Bronchial epithelial cell (primary cell): Measurements from ENCODE around the gene MDM4. TPM values are rescaled to one million over a fixed set of nuclear protein-coding genes. Genes with fewer than 3 reads are reported as not detected.

Experiments used
- DNase-seq: peaks from one replicate; pipeline ENCODE4 v3.0.0-alpha.2; 2010; ENCODE audit warnings: low read depth
- FAIRE-seq: peaks from 2 replicates; lab custom pipeline; 2011; peaks lifted over from hg19 to GRCh38; lab: Jason Lieb, UNC
- H3K27me3 ChIP-seq: 2 replicates; pipeline ENCODE4 v1.5.1; 2011; ENCODE audit warnings: low read length; ENCODE audit not compliant: control insufficient read depth, insufficient read depth
- H3K36me3 ChIP-seq: 2 replicates; pipeline ENCODE4 v1.5.1; 2011; ENCODE audit warnings: low read length; ENCODE audit not compliant: control insufficient read depth, insufficient read depth
- H3K4me3 ChIP-seq: 2 replicates; pipeline ENCODE4 v1.5.1; 2011; ENCODE audit warnings: mild to moderate bottlenecking, low read depth, low read length, control low read depth
- CTCF ChIP-seq: IDR thresholded peaks from 2 replicates; pipeline ENCODE4 v1.5.1; 2011; ENCODE audit warnings: mild to moderate bottlenecking, moderate library complexity, low read length, control low read depth, inconsistent platforms; ENCODE audit not compliant: insufficient read depth, severe bottlenecking
- total RNA-seq: library from RNA; depleted of rRNA; stranded (reverse); fragments of >200 nt; gene quantifications from 2 replicates; pipeline ENCODE4 v1.2.1, GENCODE V29; 2014

MDM4 gene
- total RNA-seq, 1 donor from 2014 or later = 23.4 TPM

GRCh38 chr1:204545881-204546280 lies 29.7 kb downstream of the MDM4 start:
- no peaks in the 10 kb centered on the region for H3K27me3 ChIP-seq
- FAIRE-seq (no peak), DNase-seq (no peak)
- peaks cover 16% of the 10 kb centered on the region for H3K36me3 ChIP-seq
- H3K4me3 ChIP-seq = no peak overlapping the region
- TF ChIP-seq CTCF = no peak

GRCh38 chr1:204548265-204548664 lies 32.1 kb downstream of the MDM4 start:
- DNase-seq (no peak), FAIRE-seq (no peak)
- Histone ChIP-seq H3K36me3 (peaks cover 13% of the 10 kb centered on the region), H3K27me3 (no peaks in the 10 kb centered on the region), H3K4me3 (no peak overlapping the region)
- no peak for TF ChIP-seq CTCF

- DNase-seq (no peak), FAIRE-seq (no peak)
- TF ChIP-seq CTCF = no peak
- Histone ChIP-seq H3K27me3 (no peaks in the 10 kb centered on the region), H3K4me3 (no peak overlapping the region), H3K36me3 (peaks cover 11% of the 10 kb centered on the region)
Measured at GRCh38 chr1:204549313-204549712, 33.1 kb downstream of the MDM4 start.

GRCh38 chr1:204550926-204551325 lies 34.7 kb downstream of the MDM4 start:
- FAIRE-seq (no peak), DNase-seq (no peak)
- Histone ChIP-seq H3K27me3 (no peaks in the 10 kb centered on the region), H3K36me3 (peaks cover 11% of the 10 kb centered on the region), H3K4me3 (no peak overlapping the region)
- TF ChIP-seq CTCF = no peak

- H3K36me3 ChIP-seq = no peaks in the 10 kb centered on the region
- no peak for FAIRE-seq
Measured at GRCh38 chr1:204556458-204557052, 40.3 kb downstream of the MDM4 start.

More at GRCh38 chr1:204556458-204557052, 40.3 kb downstream of the MDM4 start:
- Histone ChIP-seq H3K4me3 (no peak overlapping the region), H3K27me3 (no peaks in the 10 kb centered on the region)
- no peak for DNase-seq
- no peak for TF ChIP-seq CTCF
